ENCODE measurements around the gene CD99L2.
"Not testable (repeated sequence)": the region's sequence is repeated elsewhere in the genome, so short reads cannot be mapped to it uniquely, and the experiment has no call there.

The CD99L2 gene

DNA sequence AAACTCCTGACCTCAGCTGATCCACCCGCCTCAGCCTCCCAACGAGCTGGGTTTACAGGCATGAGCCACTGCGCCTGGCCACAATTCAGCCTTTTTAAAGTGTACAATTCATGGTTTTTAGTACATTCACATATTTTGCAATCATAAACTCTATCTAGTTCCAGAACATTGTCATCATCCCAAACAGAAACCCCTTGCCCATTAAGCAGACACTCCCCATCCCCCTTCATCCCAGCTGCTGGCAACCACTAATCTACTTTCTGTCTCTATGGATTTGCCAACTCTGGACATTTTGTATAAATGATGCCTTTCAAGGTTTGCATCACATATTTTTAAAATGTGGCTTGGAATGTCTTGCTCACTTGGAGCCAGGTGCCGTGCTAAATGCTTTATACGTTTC, 4.5 kb downstream of the CD99L2 start:
- no peak for DNase-seq

DNA sequence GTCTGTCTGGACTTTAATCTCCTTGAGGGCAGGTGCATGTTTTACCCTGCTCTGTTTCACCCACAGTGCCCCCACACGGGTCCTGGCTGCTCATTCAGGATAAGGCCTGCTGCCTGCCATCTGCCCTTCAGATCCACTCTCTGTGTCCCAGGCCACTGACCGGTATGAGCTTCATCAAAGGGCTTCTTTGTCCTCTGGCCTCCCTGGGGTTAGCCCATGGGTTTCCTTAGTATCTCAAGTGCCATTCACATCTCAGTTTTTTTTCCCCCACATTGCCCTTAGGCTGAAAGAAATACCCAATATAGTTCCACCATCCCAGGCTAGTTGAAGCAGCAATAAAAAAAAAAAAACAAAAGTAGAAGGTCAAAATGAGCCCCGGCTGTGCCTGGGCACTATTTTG, 9.3 kb downstream of the CD99L2 start:
- no peak for DNase-seq

DNA sequence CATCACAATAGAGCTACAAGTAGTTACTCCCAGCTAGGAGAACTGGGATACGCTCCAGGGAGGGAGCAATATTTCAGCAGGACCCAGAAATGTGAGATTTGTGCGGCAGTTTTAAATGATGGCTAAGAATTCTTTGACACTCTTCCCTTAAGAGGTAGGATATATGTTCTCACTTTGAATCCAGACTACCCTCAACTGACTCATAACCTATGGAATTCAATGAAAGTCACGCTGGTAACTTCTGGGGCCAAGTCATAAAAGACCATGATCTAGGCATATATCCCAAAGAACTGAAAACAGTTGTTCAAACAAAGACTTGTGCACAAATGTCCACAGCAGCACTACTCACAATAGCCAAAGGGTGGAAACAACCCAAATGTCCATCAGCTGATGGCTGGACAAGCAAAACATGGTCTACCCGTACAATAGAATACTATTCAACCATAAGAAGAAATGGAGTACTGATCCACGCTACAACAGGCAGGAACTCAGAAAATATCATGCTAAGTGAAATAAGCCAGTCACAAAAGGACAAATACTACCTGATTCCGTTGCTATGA, 10.5 kb downstream of the CD99L2 start:
- no peak for DNase-seq

DNA sequence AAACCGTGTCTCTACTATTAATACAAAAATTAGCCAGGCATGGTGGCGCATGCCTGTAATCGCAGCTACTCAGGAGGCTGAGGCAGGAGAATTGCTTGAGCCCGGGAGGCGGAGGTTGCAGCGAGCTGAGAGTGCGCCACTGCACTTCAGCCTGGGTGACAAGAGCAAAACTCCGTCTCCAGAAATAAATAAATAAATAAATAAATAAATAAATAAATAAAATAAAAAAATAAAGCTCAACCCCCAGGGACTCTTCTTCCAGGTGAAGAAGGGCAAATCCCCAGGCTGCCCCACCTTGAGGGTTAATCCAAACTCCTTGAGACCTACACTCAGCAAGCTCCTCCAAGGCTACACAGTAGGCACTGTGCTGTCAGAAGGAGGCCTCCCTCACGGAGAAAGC, 11.2 kb downstream of the CD99L2 start:
- DNase-seq = not testable (repeated sequence)

DNA sequence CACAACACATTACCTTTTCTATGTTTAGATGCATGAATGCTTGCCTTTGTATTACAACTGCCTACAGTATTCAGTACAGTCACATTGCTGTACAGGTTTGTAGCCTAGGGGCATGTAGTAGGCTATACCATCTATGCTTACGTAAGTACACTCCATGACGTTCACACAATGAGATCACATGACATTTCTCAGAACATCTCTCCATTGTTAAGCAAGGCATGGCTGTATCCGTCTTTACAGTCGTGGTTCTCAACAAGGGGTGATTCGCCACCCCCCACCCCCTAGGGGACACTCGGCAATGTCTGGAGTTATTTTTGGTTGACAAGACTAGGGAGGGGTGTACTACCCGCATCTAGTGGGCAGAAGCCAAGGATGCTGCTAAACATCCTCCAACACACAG, 12.1 kb downstream of the CD99L2 start:
- no peak for DNase-seq

DNA sequence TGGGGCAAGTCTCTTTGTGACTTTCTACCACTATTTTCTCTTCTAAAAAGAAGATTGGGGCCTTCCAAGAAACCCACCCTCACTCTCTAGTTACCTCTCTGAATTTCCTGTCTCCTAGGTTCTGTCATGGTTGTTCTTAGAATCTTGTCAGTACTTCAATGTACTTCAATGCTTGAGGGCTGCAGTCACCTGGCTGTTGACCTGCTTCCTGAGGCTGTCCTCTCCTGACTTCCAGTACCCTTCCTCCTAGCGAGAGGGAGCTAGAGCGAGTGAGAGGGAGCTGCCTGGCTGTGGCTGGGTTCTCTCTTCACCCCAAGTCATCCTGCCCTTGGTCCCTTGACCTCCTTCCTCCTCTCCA, 17.7 kb downstream of the CD99L2 start:
- no peak for DNase-seq

DNA sequence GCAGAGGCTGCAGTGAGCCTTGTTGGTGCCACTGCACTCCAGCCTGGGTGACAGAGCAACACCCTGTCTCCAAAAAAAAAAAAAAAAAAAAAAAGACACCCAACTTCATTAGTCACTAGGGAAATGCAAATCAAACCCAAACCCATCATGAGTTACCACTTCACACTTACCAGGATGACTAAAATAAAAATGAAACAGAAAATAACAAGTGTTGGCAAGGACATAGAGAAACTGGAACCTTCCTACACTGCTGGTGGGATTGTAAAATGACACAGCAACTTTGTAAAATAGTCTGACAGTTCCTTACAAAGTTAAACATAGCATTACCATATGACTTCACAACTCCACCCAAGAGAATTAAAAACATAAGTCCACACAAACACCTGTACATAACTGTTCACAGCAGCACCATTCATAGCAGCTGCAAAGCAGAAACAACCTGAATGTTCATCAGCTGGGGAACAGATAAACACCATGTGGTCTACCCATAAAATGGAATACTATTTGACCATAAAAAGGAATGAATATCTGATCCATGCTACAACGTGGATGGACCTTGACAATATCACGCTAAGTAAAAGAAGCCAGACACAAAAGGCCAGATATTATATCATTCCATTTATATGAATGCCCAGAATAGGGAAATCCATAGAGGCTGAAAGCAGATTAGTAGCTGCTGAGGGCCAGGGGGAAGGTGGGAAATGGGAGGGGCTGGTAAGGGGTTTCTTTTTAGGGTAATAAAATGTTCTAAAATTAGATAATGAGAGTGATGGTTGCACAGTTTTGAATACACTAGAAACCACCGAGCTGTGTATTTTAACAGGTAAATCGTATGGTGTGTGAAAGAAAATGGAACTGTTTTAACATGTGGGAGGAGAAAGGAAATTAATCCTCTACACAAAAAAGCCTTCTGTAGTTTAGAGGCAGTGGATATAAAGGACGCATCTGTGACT, 18.3 kb downstream of the CD99L2 start:
- DNase-seq = no peak

DNA sequence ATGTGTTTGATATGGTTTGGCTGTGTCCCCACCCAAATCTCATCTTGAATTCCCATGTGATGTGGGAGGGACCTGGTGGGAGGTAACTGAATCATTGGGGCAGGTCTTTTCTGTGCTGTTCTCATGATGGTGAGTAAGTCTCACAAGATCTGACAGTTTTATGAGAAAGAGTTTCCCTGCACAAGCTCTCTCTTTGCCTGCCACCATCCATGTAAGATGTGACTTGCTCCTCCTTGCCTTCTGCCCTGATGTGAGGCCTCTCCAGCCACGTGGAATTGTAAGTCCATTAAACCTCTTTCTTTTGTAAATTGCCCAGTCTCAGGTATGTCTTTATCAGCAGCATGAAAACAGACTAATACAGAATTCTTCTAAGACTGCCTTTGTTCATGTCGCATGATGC, 22.8 kb downstream of the CD99L2 start:
- DNase-seq = not testable (repeated sequence)

DNA sequence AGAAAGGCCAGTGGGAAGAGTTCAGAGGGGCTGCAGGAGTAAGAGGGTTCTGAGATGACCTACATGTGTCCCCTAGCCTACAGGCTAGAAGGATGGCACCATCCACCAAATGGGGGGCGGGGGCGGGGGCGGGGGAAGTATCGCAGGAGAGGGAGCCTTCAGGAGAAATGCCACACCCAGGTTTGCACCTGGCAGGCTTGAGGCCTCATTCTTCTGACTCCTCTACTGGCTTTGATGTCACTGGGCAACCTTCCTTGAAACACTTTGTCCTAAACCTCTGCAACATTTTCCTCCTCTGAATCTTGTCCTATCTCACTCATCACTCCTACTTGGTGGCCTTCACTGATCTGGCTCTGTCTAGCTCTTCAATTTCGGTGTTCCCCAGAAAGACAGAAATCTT, 24.0 kb downstream of the CD99L2 start:
- DNase-seq = no peak

DNA sequence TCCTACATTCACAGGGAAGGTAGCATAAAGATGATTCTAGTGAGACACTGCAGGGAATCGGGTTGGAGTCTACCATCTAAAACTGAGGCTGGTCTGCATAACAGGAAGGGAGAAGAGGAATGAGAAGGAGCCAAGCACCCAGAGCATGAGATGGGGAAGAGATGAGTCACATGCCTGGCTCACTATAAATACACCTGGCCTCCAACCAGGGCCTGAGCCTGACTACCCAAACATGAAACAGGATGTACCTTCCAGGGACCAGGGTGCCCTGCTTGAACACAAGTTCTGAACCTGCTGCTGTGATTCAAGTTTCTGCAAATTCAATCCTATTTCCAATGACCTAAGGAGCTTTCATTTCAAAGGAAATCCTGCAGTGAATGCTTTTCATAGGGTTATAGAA, 24.9 kb downstream of the CD99L2 start:
- DNase-seq = no peak

DNA sequence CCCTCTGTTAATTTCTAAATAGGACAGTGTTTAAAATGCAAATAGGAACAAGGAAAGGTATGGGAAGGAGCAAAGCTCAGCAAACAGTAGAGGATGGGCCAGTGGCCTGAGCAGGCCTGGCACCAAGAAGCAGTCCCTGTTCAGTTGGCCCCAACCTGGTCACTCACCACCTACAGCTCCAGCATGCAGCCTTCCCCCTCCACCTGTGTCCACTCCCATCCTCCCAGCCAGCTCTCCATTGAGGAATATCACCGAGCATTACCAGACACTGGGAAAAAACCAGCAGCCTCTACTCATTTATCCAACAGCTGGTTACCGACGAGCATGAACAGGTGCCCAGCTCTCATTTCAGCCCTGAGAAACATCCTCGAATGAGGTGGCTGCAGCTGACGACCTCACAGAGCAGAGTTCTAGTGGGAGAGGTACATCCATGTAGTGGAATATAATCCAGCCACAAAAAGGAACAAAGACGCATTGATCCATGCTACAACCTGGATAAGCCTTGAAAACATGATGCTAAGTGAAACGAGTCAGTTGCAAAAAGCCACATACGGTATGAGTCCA, 25.6 kb downstream of the CD99L2 start:
- peak; percentile 42 for DNase-seq

DNA sequence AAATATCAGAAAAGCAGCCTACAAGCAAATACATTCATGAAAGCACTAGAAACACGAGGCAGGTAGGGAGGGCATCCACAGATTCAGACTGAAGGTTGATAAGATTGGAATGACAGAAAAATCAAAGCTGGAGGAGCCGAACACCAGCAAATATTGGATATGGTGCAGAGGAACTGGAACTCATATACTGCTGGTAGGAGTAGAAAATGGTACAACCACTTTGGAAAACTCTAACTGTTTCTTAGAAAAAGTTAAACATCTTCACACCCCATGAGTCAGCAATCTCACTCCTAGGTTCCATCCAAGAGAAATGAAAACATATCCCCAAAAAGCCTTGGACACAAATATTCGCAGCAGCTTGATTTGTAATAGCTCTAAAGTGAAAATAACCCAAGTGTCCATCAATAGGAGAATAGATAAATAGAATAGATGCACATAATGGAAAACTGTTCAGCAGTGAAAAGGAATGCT, 27.1 kb downstream of the CD99L2 start:
- no peak for DNase-seq

DNA sequence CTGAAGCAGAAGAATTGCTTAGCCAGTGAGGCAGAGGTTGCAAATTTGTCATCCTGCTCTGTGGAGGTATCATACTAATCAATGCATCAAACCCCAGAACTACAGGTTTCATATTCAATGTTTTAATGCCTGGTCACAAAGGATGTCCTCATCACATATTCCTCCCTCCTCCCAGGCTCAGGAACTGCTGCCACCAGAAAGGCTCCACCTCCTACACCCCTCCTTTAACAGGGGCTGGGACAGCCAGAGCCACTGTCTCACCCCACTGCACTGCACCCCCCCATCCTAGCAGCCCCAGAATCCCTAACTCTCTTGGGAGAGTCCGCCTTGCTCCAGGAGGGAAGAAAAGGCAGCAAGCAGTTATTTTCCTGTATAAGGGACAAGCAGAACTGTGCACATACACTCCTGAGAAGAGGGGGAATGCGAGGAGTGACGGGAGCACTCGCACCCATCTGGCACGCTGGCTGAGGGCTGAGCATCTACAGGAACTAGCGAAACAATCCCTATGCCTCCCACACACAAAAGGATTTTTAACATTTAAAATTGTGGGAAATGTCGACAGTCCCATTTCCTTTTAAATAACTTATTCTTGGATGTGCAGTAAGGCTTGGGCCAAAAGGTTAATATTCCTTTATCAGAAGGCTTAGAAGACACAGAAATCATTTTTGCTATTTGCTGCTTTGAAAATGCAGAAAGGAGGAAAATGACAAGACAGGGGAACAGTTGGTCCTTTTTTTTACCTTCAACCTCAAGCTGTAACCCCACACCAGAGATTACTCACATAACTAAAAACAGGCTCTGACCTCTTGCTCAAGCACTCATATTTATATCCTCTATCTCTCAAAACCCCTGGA, 27.8 kb downstream of the CD99L2 start:
- no peak for DNase-seq

DNA sequence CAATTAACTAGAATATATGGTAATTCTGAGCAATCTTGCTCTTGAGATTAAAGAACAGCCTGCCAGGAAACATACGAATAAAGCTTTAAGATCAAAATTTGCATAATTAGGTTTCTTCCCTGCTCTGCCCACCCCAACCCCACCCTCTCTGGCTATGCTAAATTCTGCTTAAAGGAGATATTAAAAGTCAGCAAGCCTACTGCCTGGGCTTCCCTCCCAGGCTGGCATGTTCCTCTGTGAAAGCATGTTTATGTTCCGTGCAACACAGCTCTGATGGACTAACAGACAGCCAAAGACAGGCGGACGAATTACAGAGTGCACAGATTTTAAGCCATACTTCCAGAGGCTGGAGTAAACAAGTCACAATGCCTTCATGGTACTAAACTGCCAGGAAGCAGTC, 28.4 kb downstream of the CD99L2 start:
- DNase-seq = no peak

DNA sequence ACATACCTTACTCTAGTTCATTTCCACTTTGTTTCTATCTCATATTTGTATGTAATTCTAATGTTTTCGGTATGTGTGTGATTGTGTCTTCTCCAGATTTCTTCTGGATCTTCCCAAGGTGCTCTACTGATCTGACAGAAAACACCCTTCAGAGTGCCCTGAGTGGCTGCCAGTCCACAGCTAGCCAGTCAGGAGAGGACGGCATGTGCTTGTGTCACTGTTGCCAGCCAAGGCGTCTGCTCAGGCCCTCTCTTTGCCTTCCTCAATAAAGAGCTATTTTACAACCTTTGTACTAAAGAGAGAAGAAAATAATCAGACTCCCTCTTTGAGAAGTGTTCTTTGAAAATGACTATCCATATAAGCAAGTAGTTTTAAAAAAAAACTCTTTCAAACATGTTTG, 29.0 kb downstream of the CD99L2 start:
- DNase-seq = no peak

DNA sequence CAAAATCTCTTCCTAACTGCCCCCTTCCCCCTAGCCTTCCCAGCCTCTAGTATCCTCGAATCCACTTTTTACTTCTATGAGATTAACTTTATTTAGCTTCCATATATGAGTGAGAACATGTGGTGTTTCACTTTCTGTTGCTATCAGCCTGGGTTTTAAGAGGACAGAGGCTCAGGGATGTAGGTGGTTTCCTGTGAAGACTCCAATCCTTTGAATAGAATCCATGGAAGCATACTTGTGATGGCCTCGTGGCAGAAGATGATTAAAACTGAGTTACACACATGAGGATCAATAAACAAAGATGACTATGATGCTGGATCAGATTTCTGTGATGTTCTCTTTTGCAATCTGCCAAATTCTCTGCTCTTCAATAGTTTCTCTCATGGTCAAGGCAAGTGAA, 29.8 kb downstream of the CD99L2 start:
- DNase-seq = no peak

DNA sequence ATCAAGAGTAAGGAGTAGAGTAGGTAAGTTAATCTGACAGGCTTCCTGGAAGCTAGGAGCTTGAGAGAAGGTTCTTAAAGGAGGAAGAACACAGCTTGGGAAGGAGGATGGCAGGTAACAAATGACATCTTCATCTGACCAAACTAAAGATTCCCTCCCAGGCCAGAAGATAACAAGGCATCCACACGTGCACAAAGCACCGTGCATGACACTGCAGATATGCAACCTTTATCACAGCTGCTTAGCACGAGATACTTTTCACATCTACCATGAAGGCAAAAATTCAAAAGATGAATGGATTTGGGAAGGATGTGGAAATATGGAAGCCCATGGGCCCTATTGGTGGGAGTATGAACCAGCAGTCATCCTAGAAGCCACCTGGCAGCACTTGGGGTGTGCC, 34.3 kb downstream of the CD99L2 start:
- DNase-seq = no peak

DNA sequence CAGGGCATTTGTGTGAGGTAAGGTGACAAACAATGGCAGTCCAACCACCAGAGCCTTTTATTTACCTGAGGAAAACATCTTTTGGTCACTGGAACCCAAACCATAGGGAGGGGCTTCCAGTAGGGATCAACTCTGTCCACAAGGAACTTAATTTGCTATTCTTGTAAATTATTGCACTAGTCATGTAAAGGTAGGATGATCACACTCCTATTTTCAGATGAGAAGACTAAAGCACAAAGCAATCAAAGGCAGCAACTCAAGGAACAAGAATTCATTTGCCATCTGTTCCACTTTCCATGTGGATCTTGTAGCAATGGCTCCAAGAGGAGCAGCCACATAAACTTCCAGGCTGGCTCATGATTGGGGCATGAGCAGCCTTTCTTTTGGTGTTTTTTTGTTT, 35.3 kb downstream of the CD99L2 start:
- DNase-seq = no peak

DNA sequence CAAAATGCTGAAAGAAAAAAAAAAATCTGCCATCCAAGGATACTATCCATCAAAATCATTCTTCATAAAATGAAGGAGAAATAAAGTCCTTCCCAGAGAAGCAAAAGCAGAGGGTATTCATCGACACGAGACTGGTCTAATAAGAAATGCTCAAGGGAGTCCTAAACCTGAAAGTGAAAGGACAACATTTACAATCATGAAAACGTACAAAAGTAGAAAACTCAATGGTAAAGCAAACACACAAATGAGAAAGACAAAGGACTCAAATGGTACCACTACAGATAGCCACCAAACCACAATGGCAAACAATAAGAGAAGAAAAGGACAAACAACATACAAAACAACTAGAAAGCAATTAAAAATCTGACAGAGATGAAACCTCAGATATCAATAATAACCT, 41.0 kb downstream of the CD99L2 start:
- no peak for DNase-seq

DNA sequence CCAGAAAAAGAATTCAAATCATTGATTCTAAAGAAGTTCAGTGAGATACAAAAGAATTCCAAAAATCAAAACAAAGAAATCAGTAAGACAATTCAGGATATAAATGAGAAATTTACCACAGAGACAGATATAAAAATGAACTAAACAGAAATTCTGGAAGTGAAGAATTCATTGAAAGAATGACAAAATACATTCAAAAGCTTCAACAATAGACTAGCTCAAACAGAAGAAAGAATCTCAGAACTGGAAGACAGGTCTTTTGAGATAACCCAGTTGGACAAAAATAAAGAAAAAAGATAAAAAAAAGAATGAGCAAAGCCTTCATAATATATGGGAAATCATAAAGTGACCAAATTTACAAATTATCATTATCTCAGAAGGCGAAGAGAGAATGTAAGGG, 41.7 kb downstream of the CD99L2 start:
- DNase-seq = no peak

DNA sequence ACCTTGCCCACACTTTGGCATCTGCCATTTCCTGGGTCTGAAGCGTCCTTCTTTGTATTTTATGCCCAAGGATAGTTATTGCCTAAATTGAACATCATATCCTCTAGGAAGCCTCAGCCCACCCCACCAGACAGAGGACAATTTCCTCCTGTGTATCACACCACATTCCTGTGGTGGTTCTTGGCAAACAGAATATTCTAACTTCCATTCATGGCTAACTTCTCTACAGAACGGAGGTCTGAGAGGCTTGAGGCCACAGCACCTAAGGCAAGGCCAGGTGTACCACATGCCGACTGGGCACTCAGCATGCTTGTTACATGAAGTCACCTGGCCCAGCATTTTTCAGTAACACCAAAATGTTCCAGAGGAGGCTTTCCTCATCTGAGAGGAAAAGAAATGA, 42.4 kb downstream of the CD99L2 start:
- no peak for DNase-seq

DNA sequence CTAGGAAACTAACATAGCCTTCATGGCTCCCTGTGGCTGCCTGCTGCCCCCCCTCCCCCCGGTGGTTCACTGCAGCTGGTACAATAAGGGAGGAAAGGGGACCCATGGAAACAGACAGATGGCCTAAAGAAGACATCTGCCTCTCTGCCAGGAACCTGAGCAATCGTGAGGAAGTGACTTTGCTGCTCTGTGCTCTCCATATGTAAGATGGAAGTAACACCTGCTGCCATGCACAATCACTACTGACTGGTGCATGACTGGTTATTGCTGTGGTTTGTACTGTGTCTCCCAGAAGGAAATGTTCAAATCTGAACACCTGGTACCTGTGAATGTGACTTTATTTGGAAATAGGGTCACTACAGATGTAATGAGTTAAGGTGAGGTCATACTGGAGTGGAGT, 43.6 kb downstream of the CD99L2 start:
- DNase-seq = no peak

DNA sequence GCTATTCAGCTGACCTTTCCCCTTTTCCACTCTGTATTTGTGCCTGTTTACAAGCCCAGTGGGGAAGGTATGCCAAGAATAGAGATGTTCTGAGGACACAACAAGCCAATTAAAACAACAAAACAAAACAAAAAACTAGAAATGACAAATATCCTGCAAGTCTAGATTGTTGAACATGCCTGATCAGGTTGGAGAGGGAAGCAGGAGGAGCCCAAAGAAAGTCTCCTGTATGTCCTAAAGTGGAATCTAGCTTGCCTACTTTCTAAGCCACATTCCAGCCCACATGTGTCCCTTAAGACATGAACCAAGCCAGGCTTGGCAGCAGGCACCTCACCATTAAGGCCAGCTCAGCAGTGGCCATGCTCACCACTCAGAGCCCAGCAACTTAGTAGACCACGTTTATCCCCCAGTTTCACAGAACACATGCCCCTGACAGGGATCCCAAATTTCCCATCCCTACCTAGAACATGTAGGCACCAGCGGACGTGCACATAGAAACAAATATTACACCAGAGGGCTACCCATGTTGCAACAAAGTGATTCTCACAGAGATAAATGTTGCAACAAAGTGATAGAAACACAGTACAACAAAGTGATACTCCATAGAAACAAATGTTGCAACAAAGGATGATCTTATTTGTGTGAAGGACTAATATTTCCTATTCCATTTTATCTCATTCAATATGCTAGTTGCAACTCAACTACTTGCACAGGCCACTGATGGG, 48.3 kb downstream of the CD99L2 start:
- no peak for DNase-seq

Measured in NCI-H2107 (cell line).